Natural killer cell treated with Interleukin-12 subunit alpha and Interleukin-12 subunit beta and Interleukin-15 and Interleukin-18, amount 100 ng/mL, for 72 hours (primary cell): ENCODE measurements around the gene MSANTD2. TPM values are rescaled to one million over a fixed set of nuclear protein-coding genes. Genes with fewer than 3 reads are reported as not detected.

Experiments
- ATAC-seq, 2 donors: fragments of 150-1000 bp; cut with Tn5 transposase in 1 of 2; sonication (Bioruptor Pico), chemical (Tn5 transposase) in 1 of 2; 2 replicates each; pipeline ENCODE4 v1.10.0; 2021
- DNase-seq: peaks from one replicate; pipeline ENCODE4 v3.0.0; 2022; ENCODE audit warnings: low spot score
- H3K27ac Mint-ChIP-seq, 2 donors: 1 replicate in 1 of 2; 2 replicates in 1 of 2; pipeline ENCODE4 v1.8.0; 2022; ENCODE audit warnings: mixed read lengths in 2 of 2, mild to moderate bottlenecking in 1 of 2, moderate library complexity in 1 of 2
- H3K27me3 Mint-ChIP-seq, 2 donors: 1 replicate in 1 of 2; 2 replicates in 1 of 2; pipeline ENCODE4 v1.8.0; 2022; ENCODE audit warnings: mixed read lengths in 2 of 2
- H3K36me3 Mint-ChIP-seq: one replicate; pipeline ENCODE4 v1.8.0; 2022; ENCODE audit warnings: mixed read lengths
- H3K4me1 Mint-ChIP-seq, 2 donors: 1 replicate in 1 of 2; 2 replicates in 1 of 2; pipeline ENCODE4 v1.8.0; 2022; ENCODE audit warnings: low read depth in 2 of 2, mixed read lengths in 2 of 2, mild to moderate bottlenecking in 1 of 2
- H3K4me3 Mint-ChIP-seq: one replicate; pipeline ENCODE4 v1.8.0; 2022; ENCODE audit warnings: mixed read lengths
- H3K9me3 Mint-ChIP-seq: 2 replicates; pipeline ENCODE4 v1.8.0; 2022; ENCODE audit warnings: mixed read lengths
- total RNA-seq, 2 donors: library from RNA; stranded (reverse); gene quantifications; one replicate each; pipeline ENCODE4 v1.2.3, GENCODE V29; 2022

Gene MSANTD2
- 10 to 100 TPM; 10.5 to 20.4 TPM for total RNA-seq

DNA sequence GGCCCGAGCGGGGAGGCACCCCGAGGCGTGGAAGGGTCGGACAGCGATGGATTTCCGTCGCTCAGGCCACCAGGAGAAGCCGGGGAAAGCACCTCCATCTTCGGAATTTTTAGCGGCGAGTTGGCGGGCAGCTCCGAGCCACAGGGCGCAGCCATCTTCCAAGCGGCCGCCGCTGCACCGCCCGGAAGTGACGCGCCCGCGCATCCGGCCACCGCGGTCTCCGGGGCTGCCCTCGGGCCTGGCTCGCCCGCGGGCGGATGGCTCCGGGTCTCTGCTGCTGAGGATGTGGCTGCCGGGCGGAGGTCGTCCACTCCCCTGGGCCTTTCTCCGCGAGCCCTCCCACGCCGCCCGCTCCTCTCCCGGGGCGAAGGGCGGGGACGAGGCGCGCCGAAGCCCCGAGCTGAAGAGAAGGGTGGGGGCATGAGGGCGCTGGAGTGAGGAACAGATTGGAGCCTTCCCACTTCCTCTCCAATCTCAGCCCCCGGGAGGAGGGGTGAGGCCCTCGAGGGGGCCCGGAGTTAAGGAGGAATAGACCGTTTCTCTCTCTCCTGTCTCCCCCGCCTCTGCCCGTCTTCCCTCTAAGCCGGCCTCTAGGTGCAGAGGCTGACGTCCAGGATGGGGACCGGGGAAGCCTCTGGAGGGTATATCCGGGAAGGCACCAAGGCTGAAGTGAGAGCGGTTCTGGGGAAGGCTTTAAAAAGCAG lies at the start of gene MSANTD2:
TSS of gene MSANTD2 (minus strand) at position 181 of the 704 bp plus-strand sequence. CDS start at position 155, 26 bp downstream.
- Mint-ChIP-seq H3K9me3 (no peaks in the 10 kb centered on the region), H3K36me3 (no peaks in the 10 kb centered on the region), H3K27ac (peak within 1 kb of the TSS; percentile 80 to 92), H3K27me3 (no peaks in the 10 kb centered on the region), H3K4me1 (peaks cover 17 to 23% of the 10 kb centered on the region in 2 donors), H3K4me3 (peak within 1 kb of the TSS; percentile 93)
- ATAC-seq (peak; percentile 97 to 98), DNase-seq (peak; percentile 91)

DNA sequence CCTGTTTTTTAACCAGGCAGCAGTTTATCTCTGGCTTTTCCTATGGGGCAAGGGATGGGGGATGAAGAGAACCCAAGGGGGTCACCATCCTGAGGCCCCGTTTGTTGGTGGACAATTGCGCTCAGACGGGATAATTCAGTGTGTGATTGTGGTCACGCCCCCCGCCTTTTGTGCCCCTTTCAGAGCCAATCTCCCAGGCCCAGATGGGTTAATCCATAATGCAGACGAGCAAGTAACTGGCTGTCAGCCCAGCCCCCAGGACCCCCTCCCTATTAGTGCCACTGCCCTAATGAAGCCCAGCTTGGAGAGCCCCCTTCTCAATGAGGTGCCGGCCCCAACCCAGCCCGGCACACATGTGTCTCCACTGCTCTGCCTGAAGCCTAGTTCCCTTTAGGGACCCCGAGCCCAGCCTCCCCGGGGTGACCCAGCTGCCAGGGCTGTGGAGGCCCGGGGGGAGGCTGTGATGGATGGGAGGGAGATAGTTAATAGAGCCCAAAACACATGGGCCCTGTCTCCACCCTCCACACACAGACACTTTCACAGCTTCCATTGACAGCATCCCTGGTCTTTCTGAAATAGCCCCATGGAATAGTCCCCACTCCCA lies 46.0 kb upstream of the MSANTD2 start:
- H3K27ac Mint-ChIP-seq = no peak overlapping the region

DNA sequence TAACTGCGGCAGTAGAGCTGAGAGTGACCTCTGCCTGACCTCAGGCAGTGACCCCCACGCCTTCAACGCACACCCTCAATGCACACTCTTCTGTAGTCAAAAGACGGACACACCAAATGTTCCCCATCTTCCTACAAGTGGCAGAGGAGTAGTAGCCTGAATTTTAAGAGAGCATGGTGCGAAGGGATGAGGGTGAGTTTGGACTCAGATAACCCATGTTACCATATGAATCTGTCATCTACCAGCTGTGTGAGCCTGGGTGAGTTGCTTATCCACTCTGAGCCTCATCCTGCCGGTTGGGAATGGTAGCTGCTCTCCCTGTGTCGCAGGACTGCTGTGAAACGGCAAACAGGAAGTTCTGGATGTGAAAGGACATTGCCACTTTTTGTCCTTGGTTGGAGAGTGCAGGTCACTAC lies 44.5 kb upstream of the MSANTD2 start:
- Mint-ChIP-seq H3K4me3 (no peak overlapping the region), H3K27me3 (peaks cover 63 to 94% of the 10 kb centered on the region in 2 donors), H3K36me3 (no peaks in the 10 kb centered on the region), H3K9me3 (no peaks in the 10 kb centered on the region), H3K4me1 (peaks cover 2 to 6% of the 10 kb centered on the region in 2 donors), H3K27ac (no peak overlapping the region)
- DNase-seq (no peak), ATAC-seq (no peak)

More for the DNA sequence above, 46.0 kb upstream of the MSANTD2 start:
- H3K36me3 Mint-ChIP-seq = no peaks in the 10 kb centered on the region
- H3K9me3 Mint-ChIP-seq = no peaks in the 10 kb centered on the region
- H3K27me3 Mint-ChIP-seq = peaks cover 60 to 93% of the 10 kb centered on the region in 2 donors
- H3K4me3 Mint-ChIP-seq = no peak overlapping the region
- DNase-seq = no peak
- no peaks in the 10 kb centered on the region for H3K4me1 Mint-ChIP-seq
- ATAC-seq = no peak

DNA sequence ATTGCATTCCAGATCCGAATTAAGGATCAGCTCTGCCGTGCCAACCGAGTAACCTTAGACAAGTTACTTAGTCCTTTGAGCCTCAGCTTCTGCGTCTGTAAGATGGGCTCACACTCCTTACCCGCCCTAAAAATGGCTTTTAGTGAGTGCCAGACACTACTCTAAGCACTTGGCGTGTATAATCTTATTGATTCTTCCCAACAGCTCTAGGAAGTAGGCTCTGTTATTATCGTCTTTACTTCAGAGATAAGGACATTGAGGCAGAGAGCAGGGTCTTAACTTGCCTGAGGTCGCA lies 43.4 kb upstream of the MSANTD2 start:
- H3K27me3 Mint-ChIP-seq = peaks cover 62 to 88% of the 10 kb centered on the region in 2 donors
- H3K9me3 Mint-ChIP-seq = no peaks in the 10 kb centered on the region
- H3K27ac Mint-ChIP-seq = no peak overlapping the region
- H3K4me3 Mint-ChIP-seq = no peak overlapping the region
- DNase-seq = no peak
- peaks cover 2 to 6% of the 10 kb centered on the region in 2 donors for H3K4me1 Mint-ChIP-seq
- no peak for ATAC-seq
- no peaks in the 10 kb centered on the region for H3K36me3 Mint-ChIP-seq

DNA sequence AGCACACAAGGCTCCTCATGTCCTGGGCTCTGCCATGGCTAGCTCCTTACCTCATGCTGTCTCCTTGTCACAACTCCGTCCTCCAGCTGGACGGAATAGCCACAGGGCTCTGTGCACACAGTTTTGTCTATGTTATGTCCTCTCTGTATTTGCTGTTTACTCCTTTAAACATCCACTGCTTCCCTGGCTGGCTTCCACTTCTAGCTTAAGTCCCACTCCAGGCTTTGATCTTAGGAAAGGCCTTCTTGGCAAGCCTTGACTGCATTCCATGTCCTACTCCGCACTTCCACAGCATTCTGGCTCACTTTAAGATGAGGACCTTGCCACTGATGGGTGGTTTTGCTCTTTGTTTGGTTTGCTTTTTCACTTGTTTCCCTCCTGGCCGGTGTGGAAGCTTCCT lies 42.1 kb upstream of the MSANTD2 start:
- H3K4me3 Mint-ChIP-seq = no peak overlapping the region
- no peaks in the 10 kb centered on the region for H3K36me3 Mint-ChIP-seq
- H3K9me3 Mint-ChIP-seq = no peaks in the 10 kb centered on the region
- H3K27ac Mint-ChIP-seq = no peak overlapping the region
- ATAC-seq = no peak
- peaks cover 61 to 83% of the 10 kb centered on the region in 2 donors for H3K27me3 Mint-ChIP-seq
- DNase-seq = no peak
- H3K4me1 Mint-ChIP-seq = peaks cover 2 to 6% of the 10 kb centered on the region in 2 donors

DNA sequence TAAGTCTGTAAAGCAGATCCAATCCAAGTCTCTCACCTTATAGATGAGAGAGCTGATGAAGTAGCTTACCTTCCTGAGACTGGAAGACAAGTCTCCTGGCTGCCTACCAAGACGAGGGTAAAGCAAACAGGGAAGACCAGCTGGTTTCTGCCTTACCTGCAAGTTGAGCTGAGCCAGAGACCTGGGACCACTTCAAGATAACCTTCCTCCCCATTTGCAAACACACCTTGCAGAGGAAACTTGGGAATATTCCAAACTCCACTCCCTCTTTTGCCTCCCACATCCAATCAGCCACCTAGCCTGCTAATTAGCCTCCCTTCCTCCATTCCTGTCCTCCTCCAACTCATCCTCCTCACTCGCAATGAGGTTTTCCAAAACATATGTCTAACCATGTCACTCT lies 41.6 kb upstream of the MSANTD2 start:
- Mint-ChIP-seq H3K36me3 (no peaks in the 10 kb centered on the region), H3K4me3 (no peak overlapping the region), H3K27me3 (peaks cover 61 to 79% of the 10 kb centered on the region in 2 donors), H3K9me3 (no peaks in the 10 kb centered on the region), H3K4me1 (peaks cover 6% of the 10 kb centered on the region in 2 donors), H3K27ac (no peak overlapping the region)
- DNase-seq (no peak), ATAC-seq (no peak)

DNA sequence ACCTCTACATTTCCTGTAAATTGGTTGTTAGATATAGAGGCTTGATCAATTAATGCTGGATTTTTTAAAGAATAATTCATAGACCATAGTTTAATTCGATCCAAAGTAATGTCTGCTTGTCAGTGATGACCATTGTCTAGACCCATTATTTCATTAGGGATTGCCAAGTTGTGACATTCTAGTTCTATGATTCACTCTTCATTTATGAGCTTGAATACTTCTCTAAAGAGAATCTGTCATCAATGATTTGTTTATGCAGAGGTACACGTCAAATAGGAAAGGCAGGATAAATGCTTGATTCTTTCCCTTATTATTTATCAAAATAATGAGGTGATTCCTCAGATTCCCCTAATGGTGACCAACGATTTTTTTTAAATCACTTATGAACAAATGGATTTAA lies 41.0 kb upstream of the MSANTD2 start:
- DNase-seq = no peak
- no peak overlapping the region for H3K4me3 Mint-ChIP-seq
- H3K4me1 Mint-ChIP-seq = peaks cover 9% of the 10 kb centered on the region in 2 donors
- no peak for ATAC-seq
- no peaks in the 10 kb centered on the region for H3K36me3 Mint-ChIP-seq
- H3K27me3 Mint-ChIP-seq = peaks cover 60 to 74% of the 10 kb centered on the region in 2 donors
- H3K27ac Mint-ChIP-seq = no peak overlapping the region
- no peaks in the 10 kb centered on the region for H3K9me3 Mint-ChIP-seq

DNA sequence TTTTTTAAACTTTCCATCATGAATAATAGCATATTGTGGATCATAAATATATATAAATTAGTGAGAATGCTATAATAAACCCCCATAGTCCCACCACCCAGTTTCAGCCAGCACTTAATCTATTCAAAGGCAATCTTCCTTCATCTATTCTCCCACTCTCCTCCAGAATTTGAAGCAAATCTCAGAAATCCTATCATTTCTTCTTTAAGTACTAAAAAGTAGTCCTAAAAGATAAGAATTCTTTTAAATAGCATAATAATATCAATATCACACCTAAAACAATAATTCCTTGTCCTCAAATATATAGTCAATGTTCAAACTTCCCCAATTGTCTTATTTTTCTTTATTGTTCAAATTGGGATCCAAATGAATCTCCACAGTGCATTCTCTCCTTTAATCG lies 40.5 kb upstream of the MSANTD2 start:
- Mint-ChIP-seq H3K9me3 (no peaks in the 10 kb centered on the region), H3K27me3 (peaks cover 59 to 74% of the 10 kb centered on the region in 2 donors), H3K4me3 (no peak overlapping the region), H3K36me3 (no peaks in the 10 kb centered on the region), H3K4me1 (peaks cover 11 to 12% of the 10 kb centered on the region in 2 donors), H3K27ac (no peak overlapping the region)
- no peak for DNase-seq
- ATAC-seq = no peak

DNA sequence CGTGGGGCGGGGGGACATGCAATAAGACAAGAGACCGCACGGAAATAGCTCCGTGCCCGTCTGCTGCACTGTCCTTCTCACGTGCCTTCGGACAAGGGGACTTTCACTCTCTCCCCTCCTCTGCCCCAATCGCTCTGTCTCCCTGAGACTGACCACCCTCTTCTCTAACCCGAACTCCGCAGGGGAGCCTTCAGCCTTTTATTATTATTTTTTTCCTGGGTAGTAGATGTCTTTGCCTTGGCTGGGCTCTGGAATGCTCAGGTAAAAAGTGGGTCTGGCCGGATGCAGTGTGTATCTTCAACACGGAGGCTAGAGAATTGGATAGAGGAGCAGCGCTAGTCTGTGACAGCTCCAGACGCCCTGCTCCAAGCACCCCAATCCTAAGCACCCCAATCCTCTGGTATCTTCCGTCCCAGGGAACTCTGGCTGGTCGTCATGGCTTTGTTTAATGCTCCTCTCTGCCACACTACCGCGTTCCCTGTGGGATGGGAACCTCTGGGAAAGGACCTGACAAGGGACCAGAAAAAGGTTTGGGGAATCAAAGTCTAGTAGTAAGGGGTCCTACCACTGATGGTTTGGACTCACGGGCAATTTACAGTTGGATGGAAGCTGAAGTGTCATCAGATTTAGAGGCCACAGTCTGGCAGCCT lies 39.9 kb upstream of the MSANTD2 start:
- Mint-ChIP-seq H3K4me1 (peaks cover 11 to 12% of the 10 kb centered on the region in 2 donors), H3K27me3 (peaks cover 57 to 73% of the 10 kb centered on the region in 2 donors), H3K27ac (no peak overlapping the region), H3K36me3 (no peaks in the 10 kb centered on the region), H3K4me3 (peak overlapping the region; percentile 42), H3K9me3 (no peaks in the 10 kb centered on the region)
- no peak for DNase-seq
- no peak for ATAC-seq

DNA sequence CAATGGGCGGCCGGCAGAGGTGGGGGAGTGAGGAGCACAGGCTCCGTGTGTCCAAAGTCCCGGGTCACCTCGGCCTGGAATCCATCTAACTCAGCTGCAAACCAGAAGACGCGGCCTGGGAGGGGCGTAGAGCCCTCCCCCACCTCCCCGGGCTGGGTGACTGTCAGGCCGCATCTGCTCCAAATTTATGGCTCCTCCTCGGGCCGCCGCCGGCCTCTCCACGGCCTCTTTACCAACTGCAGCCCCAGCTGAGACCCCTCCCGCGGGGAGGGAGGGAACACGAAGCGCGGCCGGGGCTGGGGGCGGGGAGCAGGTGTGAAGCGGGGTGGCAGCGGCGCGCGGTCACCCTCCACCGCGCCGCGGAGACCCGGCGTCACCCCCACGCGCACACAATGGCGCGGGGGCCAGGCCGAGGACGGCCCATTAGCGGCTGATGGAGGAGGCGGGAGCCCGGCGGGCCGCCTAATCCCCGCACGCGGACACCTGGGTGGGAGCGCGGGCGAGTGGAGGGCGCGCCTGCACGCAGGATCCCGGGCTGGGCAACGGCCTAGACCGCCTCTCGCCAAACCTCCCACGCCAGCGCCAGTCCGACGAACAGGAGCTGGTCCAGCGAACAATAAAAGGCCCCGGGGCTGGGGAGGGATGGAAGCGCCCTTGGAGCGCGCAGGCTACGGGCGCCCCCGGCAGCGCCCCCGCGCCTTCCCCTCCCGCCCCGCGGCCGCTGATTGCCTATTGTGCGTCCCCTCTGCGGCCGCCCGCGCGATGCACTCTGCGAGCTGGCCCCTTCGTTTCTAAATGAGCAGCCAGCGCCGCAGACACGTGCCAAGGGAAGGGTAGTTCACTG lies 39.1 kb upstream of the MSANTD2 start:
- Mint-ChIP-seq H3K4me1 (peaks cover 11 to 12% of the 10 kb centered on the region in 2 donors), H3K36me3 (no peaks in the 10 kb centered on the region), H3K27ac (no peak overlapping the region), H3K9me3 (no peaks in the 10 kb centered on the region), H3K27me3 (peaks cover 51 to 66% of the 10 kb centered on the region in 2 donors), H3K4me3 (no peak overlapping the region)
- ATAC-seq (no peak), DNase-seq (no peak)

DNA sequence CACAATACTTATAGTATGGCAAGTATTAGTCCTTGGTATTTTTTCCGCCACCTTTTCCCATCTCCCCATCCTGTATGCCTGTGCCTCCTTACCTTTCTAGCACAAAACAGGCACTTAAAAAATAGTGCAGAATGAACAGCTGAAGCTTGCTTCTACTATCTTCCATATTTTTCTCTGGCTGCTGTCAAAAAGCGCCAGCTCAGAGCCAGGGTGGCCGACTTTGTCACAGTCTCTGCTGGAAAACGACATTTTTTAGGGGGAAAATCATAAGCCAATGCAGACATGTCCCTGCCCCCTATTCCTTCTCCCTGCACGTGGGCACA lies 38.6 kb upstream of the MSANTD2 start:
- Mint-ChIP-seq H3K4me3 (no peak overlapping the region), H3K27ac (no peak overlapping the region), H3K9me3 (no peaks in the 10 kb centered on the region)

DNA sequence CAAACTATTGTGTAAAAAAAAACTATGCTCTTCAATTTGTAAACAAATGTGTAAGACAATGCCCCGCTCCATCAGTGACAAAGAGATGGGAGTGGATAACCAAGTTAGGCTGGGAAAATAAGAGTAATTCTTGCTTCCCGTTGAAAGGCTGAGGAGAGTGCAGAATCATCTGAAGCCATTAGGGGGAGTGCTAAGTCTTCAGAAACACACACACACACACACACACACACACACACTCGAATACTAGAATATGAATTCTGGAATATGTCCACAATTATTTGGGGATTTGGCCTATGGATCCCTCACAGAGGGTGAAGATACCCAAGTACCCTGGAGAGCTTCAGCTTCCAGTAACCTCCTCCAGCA lies 37.3 kb upstream of the MSANTD2 start:
- ATAC-seq (no peak), DNase-seq (no peak)
- Mint-ChIP-seq H3K9me3 (no peaks in the 10 kb centered on the region), H3K27ac (peak overlapping the region in 1 of 2 donors; percentile 67), H3K27me3 (peaks cover 44 to 59% of the 10 kb centered on the region in 2 donors), H3K4me1 (peaks cover 11 to 12% of the 10 kb centered on the region in 2 donors), H3K36me3 (no peaks in the 10 kb centered on the region), H3K4me3 (no peak overlapping the region)

More for the DNA sequence above, 38.6 kb upstream of the MSANTD2 start:
- ATAC-seq (no peak), DNase-seq (no peak)
- peaks cover 51 to 60% of the 10 kb centered on the region in 2 donors for H3K27me3 Mint-ChIP-seq
- peaks cover 11 to 12% of the 10 kb centered on the region in 2 donors for H3K4me1 Mint-ChIP-seq
- no peaks in the 10 kb centered on the region for H3K36me3 Mint-ChIP-seq

DNA sequence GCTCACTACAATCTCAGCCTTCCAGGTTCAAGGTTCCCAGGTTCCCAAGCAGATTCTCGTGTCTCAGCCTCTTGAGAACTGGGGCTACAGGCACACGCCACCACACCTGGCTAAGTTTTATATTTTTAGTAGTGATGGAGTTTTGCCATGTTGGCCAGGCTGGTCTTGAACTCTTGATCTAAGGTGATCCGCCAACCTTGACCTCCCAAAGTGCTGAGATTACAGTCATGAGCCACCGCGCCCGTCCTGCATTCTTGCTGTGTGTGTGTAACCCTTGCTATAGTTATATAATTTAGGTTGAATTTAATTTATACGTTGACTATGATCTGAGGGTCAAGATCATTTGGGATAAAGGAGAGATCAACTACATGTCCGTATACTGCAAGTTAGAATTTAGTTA lies 35.7 kb upstream of the MSANTD2 start:
- peaks cover 37 to 50% of the 10 kb centered on the region in 2 donors for H3K27me3 Mint-ChIP-seq
- no peaks in the 10 kb centered on the region for H3K36me3 Mint-ChIP-seq
- no peak for ATAC-seq
- no peaks in the 10 kb centered on the region for H3K9me3 Mint-ChIP-seq
- peak overlapping the region; percentile 37 to 67 for H3K27ac Mint-ChIP-seq
- H3K4me1 Mint-ChIP-seq = peaks cover 11 to 12% of the 10 kb centered on the region in 2 donors
- DNase-seq = no peak
- peak overlapping the region; percentile 73 for H3K4me3 Mint-ChIP-seq
